OCI-LY7 (cell line): ENCODE results near the gene RAB17. TPM values are rescaled to one million over a fixed set of nuclear protein-coding genes. Genes with fewer than 3 reads are reported as not detected.

Source experiments
- BruUV-seq: library from RNA; stranded (reverse); fragments of 400-500 nt; replicated peaks from 2 replicates; lab custom pipeline; 2021; lab: Mats Ljungman, UMichigan
- CTCF ChIA-PET: fragments of 300-600 bp; sonication (Branson Sonifier 250); formaldehyde crosslinking; loops from one replicate; lab custom pipeline; 2022; ENCODE audit warnings: antibody characterized with exemption; ENCODE audit not compliant: unreplicated experiment; lab: Charles Lee
- POLR2A ChIA-PET: fragments of 300-600 bp; sonication (Branson Sonifier 250); formaldehyde crosslinking; loops from one replicate; lab custom pipeline; 2022; ENCODE audit warnings: antibody characterized with exemption; lab: Charles Lee
- DNase-seq: peaks from one replicate; pipeline ENCODE4 v3.0.0-alpha.2; 2015; ENCODE audit warnings: low spot score
- H2AFZ ChIP-seq: fragments of 200-600 bp; sonication (generic), shearing (Covaris generic); 2 replicates; pipeline ENCODE4 v1.6.1; 2014; ENCODE audit warnings: mild to moderate bottlenecking, antibody characterized with exemption, low read length, moderate library complexity
- H3K27ac ChIP-seq: fragments of 200-600 bp; sonication (generic); 2 replicates; pipeline ENCODE4 v1.5.1; 2014; ENCODE audit warnings: mixed run types, low read depth, mild to moderate bottlenecking, moderate library complexity, low read length, inconsistent platforms; ENCODE audit not compliant: poor library complexity, severe bottlenecking
- H3K36me3 ChIP-seq: fragments of 200-600 bp; sonication (generic); 2 replicates; pipeline ENCODE4 v1.6.1; 2014; ENCODE audit warnings: mild to moderate bottlenecking, antibody characterized with exemption, low read length, moderate library complexity, mixed read lengths; ENCODE audit not compliant: insufficient read depth
- H3K4me1 ChIP-seq: fragments of 200-600 bp; sonication (generic); 2 replicates; pipeline ENCODE4 v1.5.1; 2014; ENCODE audit warnings: mild to moderate bottlenecking, low read length; ENCODE audit not compliant: insufficient read depth, poor library complexity, severe bottlenecking
- H3K4me2 ChIP-seq: fragments of 200-600 bp; sonication (generic); 2 replicates; pipeline ENCODE4 v1.6.1; 2014; ENCODE audit warnings: mild to moderate bottlenecking, low read length
- H3K4me3 ChIP-seq: fragments of 200-600 bp; sonication (generic); 2 replicates; pipeline ENCODE4 v1.5.1; 2014; ENCODE audit warnings: mild to moderate bottlenecking, low read depth, low read length; ENCODE audit not compliant: poor library complexity, severe bottlenecking
- H3K79me2 ChIP-seq: fragments of 200-600 bp; sonication (generic); 2 replicates; pipeline ENCODE4 v1.6.1; 2016; ENCODE audit warnings: low read depth, mild to moderate bottlenecking, low read length, moderate library complexity, mixed read lengths; ENCODE audit not compliant: insufficient read depth
- H3K9me2 ChIP-seq: fragments of 200-600 bp; sonication (generic); 2 replicates; pipeline ENCODE4 v1.6.1; 2016; ENCODE audit warnings: mild to moderate bottlenecking, low read length, mixed read lengths; ENCODE audit not compliant: insufficient read depth
- H3K9me3 ChIP-seq: fragments of 200-600 bp; sonication (generic); 2 replicates; pipeline ENCODE4 v1.6.1; 2014; ENCODE audit warnings: mild to moderate bottlenecking, mixed run types, low read length, mixed read lengths
- H4K20me1 ChIP-seq: fragments of 200-600 bp; sonication (generic); 2 replicates; pipeline ENCODE4 v1.6.1; 2014; ENCODE audit warnings: mild to moderate bottlenecking, antibody characterized with exemption, low read length, moderate library complexity, mixed read lengths; ENCODE audit not compliant: insufficient read depth
- EZH2phosphoT487 ChIP-seq: fragments of 200-600 bp; sonication (generic); IDR thresholded peaks from 2 replicates; pipeline ENCODE4 v1.6.1; 2018; ENCODE audit warnings: low read depth, borderline replicate concordance, mild to moderate bottlenecking, mixed run types, antibody characterized with exemption, low read length, moderate library complexity, mixed read lengths
- intact Hi-C: fragments of 100-400 bp; cut with micrococcal nuclease; formaldehyde crosslinking; loops from one replicate; pipeline ENCODE4 v1.10.0; 2022; ENCODE audit not compliant: unreplicated experiment
- total RNA-seq, 2 experiments: library from RNA; depleted of rRNA in 1 of 2; stranded (reverse); fragments of >200 nt in 1 of 2; shearing (Covaris generic) in 1 of 2; gene quantifications; 2 replicates each; pipeline ENCODE4 v1.2.3, GENCODE V29; 2014 to 2022
- TF ChIP-seq, protein P1 (sequence below): fragments of 200-600 bp; sonication (generic); conservative IDR thresholded peaks from 2 replicates; pipeline ENCODE4 v1.5.1; 2014; ENCODE audit warnings: mild to moderate bottlenecking, antibody characterized with exemption, low read length, moderate library complexity, mixed read lengths

Gene RAB17
- total RNA-seq, 2 experiments from 2014 or later: not detected

- no peak for TF ChIP-seq EZH2phosphoT487
- TF ChIP-seq, protein P1, sequence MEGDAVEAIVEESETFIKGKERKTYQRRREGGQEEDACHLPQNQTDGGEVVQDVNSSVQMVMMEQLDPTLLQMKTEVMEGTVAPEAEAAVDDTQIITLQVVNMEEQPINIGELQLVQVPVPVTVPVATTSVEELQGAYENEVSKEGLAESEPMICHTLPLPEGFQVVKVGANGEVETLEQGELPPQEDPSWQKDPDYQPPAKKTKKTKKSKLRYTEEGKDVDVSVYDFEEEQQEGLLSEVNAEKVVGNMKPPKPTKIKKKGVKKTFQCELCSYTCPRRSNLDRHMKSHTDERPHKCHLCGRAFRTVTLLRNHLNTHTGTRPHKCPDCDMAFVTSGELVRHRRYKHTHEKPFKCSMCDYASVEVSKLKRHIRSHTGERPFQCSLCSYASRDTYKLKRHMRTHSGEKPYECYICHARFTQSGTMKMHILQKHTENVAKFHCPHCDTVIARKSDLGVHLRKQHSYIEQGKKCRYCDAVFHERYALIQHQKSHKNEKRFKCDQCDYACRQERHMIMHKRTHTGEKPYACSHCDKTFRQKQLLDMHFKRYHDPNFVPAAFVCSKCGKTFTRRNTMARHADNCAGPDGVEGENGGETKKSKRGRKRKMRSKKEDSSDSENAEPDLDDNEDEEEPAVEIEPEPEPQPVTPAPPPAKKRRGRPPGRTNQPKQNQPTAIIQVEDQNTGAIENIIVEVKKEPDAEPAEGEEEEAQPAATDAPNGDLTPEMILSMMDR: no peak
Observed at GRCh38 chr2:237617587-237617982, 27.1 kb upstream of the RAB17 start.

DNA sequence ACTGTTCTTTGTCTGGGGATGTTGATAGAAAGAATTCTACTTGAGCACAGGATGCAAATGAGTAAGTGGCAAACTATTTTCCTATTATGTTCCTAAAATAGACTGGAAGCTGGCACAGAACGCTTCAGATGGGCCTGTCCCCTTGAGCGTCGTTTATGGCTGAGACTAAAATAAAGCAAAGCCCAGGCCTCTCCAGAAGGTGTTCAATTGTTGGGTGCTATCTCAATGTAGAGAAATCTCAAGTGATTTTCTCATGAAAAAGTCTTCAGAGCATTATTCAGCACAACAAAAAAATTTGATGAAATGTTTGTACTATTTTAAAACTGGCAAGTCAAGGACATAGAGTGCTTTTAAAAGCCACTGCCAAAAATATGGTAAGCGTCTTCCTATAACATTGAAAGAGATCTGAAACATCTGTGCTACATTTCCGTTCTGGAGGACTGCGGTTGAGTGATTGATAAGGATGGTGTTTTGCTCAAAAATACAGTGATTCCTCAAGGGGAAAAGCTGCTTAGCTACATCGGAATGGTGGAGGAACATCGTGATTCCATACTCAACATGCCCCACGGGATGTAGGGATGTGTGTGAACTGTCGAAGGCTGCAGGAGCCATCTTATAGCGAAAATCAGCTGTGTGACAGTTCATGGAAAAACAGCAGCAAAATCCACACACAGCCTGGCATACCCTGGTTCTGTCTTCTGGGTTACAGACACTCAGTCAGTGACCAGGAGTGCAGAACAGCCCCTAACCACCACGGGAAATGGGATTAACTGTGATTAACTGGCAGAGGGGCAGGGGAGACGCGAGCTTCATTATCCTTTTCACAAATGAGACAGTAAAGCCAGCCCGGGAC lies 26.4 kb upstream of the RAB17 start:
- Histone ChIP-seq H3K9me2 (no peaks in the 10 kb centered on the region), H3K9me3 (no peaks in the 10 kb centered on the region), H3K36me3 (no peaks in the 10 kb centered on the region), H3K4me3 (no peak overlapping the region), H4K20me1 (no peaks in the 10 kb centered on the region), H2AFZ (no peak overlapping the region), H3K4me2 (no peak overlapping the region), H3K4me1 (peaks cover 9% of the 10 kb centered on the region), H3K79me2 (no peaks in the 10 kb centered on the region), H3K27ac (no peak overlapping the region)
- BruUV-seq: no TSS peak
- DNase-seq: no peak
- ChIA-PET CTCF (no interaction called here), POLR2A (interaction anchor here (0.6 kb wide), 1 partner anchor 208 kb away, joined by 3 read pairs; no protein-coding TSS in a partner anchor)
- TF ChIP-seq, protein P1: no peak
- TF ChIP-seq EZH2phosphoT487: no peak
- intact Hi-C loops: no loop called here

More at GRCh38 chr2:237617587-237617982, 27.1 kb upstream of the RAB17 start:
- intact Hi-C loops: no loop called here
- H3K27ac ChIP-seq: no peak overlapping the region
- no peak for DNase-seq
- no peak overlapping the region for H2AFZ ChIP-seq
- BruUV-seq: no TSS peak
- H3K4me3 ChIP-seq: no peak overlapping the region
- H4K20me1 ChIP-seq: no peaks in the 10 kb centered on the region
- H3K4me2 ChIP-seq: no peak overlapping the region
- no peaks in the 10 kb centered on the region for H3K9me2 ChIP-seq
- peaks cover 9% of the 10 kb centered on the region for H3K4me1 ChIP-seq
- POLR2A ChIA-PET: interaction anchor here (0.6 kb wide), 1 partner anchor 207 kb away, joined by 3 read pairs; no protein-coding TSS in a partner anchor
- H3K9me3 ChIP-seq: no peaks in the 10 kb centered on the region
- no peaks in the 10 kb centered on the region for H3K79me2 ChIP-seq
- CTCF ChIA-PET: no interaction called here
- no peaks in the 10 kb centered on the region for H3K36me3 ChIP-seq

DNA sequence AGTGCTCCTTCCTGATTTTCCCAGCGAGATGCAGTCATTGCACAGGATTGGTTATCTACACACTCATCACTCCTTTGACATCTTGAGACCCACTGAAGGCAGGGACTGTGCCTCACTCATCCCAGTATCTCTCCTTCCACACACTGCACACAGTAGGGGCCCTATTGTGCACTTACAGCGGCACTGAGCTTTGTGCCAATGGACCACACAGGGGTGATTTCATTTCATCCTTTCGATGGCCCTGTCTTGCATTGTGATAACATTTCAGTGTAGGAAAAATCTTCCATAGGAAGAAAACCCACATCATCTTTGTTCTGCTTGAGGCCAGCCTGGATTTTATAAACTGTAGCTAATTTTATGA lies 25.8 kb upstream of the RAB17 start:
- no TSS peak for BruUV-seq
- POLR2A ChIA-PET: interaction anchor here (0.6 kb wide), 1 partner anchor 471 kb away, joined by 5 read pairs; no protein-coding TSS in a partner anchor

More for the DNA sequence above, 25.8 kb upstream of the RAB17 start:
- H3K4me2 ChIP-seq: no peak overlapping the region
- H3K27ac ChIP-seq: no peak overlapping the region
- TF ChIP-seq EZH2phosphoT487: no peak
- TF ChIP-seq, protein P1: no peak
- H3K36me3 ChIP-seq: no peaks in the 10 kb centered on the region
- no peaks in the 10 kb centered on the region for H3K79me2 ChIP-seq
- H4K20me1 ChIP-seq: no peaks in the 10 kb centered on the region
- no peak overlapping the region for H2AFZ ChIP-seq
- no peaks in the 10 kb centered on the region for H3K9me2 ChIP-seq
- no peaks in the 10 kb centered on the region for H3K9me3 ChIP-seq
- H3K4me1 ChIP-seq: peaks cover 9% of the 10 kb centered on the region
- CTCF ChIA-PET: no interaction called here
- no peak overlapping the region for H3K4me3 ChIP-seq
- DNase-seq: no peak
- intact Hi-C loops: no loop called here
